ENCODE data around the gene CNTNAP3B. TPM values are rescaled to one million over a fixed set of nuclear protein-coding genes. Genes with fewer than 3 reads are reported as not detected.

CNTNAP3B gene
- total RNA-seq, result 16.5 TPM

DNA sequence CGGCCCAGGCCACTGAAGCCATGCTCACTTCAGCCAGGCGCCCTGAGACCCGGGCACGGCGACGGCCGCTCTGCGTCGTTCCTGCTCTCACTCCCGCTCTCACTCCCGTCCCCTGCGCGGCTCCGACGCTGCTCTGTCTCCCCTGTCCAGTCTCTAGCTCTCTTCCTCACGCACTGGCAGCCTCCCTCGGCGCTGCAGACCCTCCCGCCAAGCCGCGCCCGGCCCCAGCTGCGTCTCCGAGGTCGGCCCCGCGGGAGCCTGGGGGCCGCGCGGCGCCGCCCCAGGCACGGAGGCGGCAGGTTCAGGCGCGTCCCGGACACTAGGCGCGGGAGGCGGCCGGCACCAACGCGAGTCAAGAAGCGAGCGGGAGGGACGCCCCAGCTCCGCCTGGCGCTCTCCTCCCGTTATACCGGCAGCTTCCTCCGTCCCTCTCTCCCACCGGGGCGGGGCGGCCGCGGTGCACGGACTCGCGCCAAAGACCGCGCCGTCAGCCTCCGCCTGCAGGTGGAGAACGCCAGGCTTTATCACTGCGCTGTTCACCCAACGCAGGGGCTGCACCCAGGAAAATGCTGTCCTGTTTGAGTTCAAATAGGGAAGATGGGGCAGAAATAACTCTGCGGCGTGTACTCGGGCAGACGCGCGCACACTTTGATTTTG, at the start of gene CNTNAP3B:
Gene CNTNAP3B, minus strand, starts transcription at position 354 of the 657 bp plus-strand sequence. Its CDS starts 332 bp downstream, at position 22.

Small RNA genes within 50 kb of the gene (small RNA-seq; reads per million reads assigned to genes)
- not detected for gene RN7SL343P (ENCODE audit: low replicate concordance)

Other genes with a start within 250 kb of the CNTNAP3B start
- gene SPATA31A6, start 54.2 kb upstream of the CNTNAP3B start, total RNA-seq, result not detected